SK-N-SH treated with all-trans-retinoic acid at 6 μM for 48 hours (cell line): ENCODE data around the gene MMP25.
"Not testable (repeated sequence)": the region's sequence is repeated elsewhere in the genome, so short reads cannot be mapped to it uniquely, and the experiment has no call there.

ENCODE experiments used
- BACH2 ChIP-seq: fragments of 250-450 bp; sonication (Bioruptor Pico); IDR thresholded peaks from 2 replicates; pipeline ENCODE4 v1.9.0; 2021; ENCODE audit warnings: mild to moderate bottlenecking, borderline replicate concordance
- ESRRG ChIP-seq: fragments of 250-450 bp; sonication (Bioruptor Pico); IDR thresholded peaks from 2 replicates; pipeline ENCODE4 v1.6.1; 2021; ENCODE audit warnings: mild to moderate bottlenecking
- OSR1 ChIP-seq: fragments of 250-450 bp; sonication (Bioruptor Pico); IDR thresholded peaks from 2 replicates; pipeline ENCODE4 v1.8.0; 2022; ENCODE audit warnings: moderate library complexity, mild to moderate bottlenecking, inconsistent platforms
- PPARA ChIP-seq: fragments of 250-450 bp; sonication (Bioruptor Pico); IDR thresholded peaks from 2 replicates; pipeline ENCODE4 v1.5.0; 2020; ENCODE audit warnings: mild to moderate bottlenecking, borderline replicate concordance
- RARB ChIP-seq: fragments of 250-450 bp; sonication (Bioruptor Pico); IDR thresholded peaks from 2 replicates; pipeline ENCODE4 v1.8.0; 2021; ENCODE audit warnings: mild to moderate bottlenecking, moderate library complexity
- SNAI2 ChIP-seq: fragments of 250-450 bp; sonication (Bioruptor Pico); IDR thresholded peaks from 2 replicates; pipeline ENCODE4 v1.5.0; 2020; ENCODE audit warnings: mild to moderate bottlenecking, moderate library complexity
- TOX ChIP-seq: fragments of 250-450 bp; sonication (Bioruptor Pico); IDR thresholded peaks from 2 replicates; pipeline ENCODE4 v1.8.0; 2021; ENCODE audit warnings: mild to moderate bottlenecking, moderate library complexity, borderline replicate concordance
- ZFP3 ChIP-seq: fragments of 250-450 bp; sonication (Bioruptor Pico); IDR thresholded peaks from 2 replicates; pipeline ENCODE4 v1.5.0; 2020; ENCODE audit warnings: mild to moderate bottlenecking, moderate library complexity
- ZFP30 ChIP-seq: fragments of 450-650 bp; formaldehyde crosslinking; IDR thresholded peaks from 2 replicates; pipeline ENCODE4 v1.5.0; 2022; ENCODE audit warnings: mild to moderate bottlenecking, moderate library complexity
- ZNF70 ChIP-seq: fragments of 450-650 bp; formaldehyde crosslinking; IDR thresholded peaks from 2 replicates; pipeline ENCODE4 v1.5.0; 2020; ENCODE audit warnings: mild to moderate bottlenecking, moderate library complexity
- TF ChIP-seq, protein P1 (sequence below): fragments of 250-450 bp; sonication (Bioruptor Pico); IDR thresholded peaks from 2 replicates; pipeline ENCODE4 v1.8.0; 2020; ENCODE audit warnings: mild to moderate bottlenecking, moderate library complexity, borderline replicate concordance
- TF ChIP-seq, protein P2 (sequence below): fragments of 250-450 bp; sonication (Bioruptor Pico); IDR thresholded peaks from 2 replicates; pipeline ENCODE4 v1.5.1; 2020; ENCODE audit warnings: low read depth, mild to moderate bottlenecking, moderate library complexity

DNA sequence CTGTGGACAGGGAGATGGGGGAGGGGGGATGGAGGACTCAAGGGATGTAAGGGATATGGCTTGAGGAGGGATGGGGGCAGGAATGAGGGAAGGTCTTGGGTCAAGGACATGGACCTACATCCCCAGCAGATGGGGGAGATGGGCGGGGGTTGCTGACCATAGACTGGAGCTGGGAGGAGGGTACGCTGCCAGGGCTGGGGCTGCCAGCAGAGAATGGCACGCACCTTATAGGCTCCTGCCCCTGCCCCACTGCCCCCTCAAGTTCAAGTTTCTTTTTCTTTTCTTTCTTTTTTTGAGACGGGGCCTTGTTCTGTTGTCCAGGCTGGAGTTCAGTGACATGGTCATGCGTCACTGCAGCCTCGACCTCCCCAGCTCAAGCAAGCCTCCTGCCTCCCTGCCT is 29.6 kb downstream of the MMP25 start:
- TF ChIP-seq ESRRG; TOX (CRISPR knock-in tag); OSR1 (CRISPR knock-in tag); BACH2 (CRISPR knock-in tag); ZFP30 (CRISPR knock-in tag); SNAI2 (CRISPR knock-in tag); ZNF70 (CRISPR knock-in tag); PPARA (CRISPR knock-in tag); ZFP3; RARB (CRISPR knock-in tag): not testable (repeated sequence)
- TF ChIP-seq, protein P1, sequence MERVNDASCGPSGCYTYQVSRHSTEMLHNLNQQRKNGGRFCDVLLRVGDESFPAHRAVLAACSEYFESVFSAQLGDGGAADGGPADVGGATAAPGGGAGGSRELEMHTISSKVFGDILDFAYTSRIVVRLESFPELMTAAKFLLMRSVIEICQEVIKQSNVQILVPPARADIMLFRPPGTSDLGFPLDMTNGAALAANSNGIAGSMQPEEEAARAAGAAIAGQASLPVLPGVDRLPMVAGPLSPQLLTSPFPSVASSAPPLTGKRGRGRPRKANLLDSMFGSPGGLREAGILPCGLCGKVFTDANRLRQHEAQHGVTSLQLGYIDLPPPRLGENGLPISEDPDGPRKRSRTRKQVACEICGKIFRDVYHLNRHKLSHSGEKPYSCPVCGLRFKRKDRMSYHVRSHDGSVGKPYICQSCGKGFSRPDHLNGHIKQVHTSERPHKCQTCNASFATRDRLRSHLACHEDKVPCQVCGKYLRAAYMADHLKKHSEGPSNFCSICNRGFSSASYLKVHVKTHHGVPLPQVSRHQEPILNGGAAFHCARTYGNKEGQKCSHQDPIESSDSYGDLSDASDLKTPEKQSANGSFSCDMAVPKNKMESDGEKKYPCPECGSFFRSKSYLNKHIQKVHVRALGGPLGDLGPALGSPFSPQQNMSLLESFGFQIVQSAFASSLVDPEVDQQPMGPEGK (CRISPR knock-in tag): not testable (repeated sequence)
- TF ChIP-seq, protein P2, sequence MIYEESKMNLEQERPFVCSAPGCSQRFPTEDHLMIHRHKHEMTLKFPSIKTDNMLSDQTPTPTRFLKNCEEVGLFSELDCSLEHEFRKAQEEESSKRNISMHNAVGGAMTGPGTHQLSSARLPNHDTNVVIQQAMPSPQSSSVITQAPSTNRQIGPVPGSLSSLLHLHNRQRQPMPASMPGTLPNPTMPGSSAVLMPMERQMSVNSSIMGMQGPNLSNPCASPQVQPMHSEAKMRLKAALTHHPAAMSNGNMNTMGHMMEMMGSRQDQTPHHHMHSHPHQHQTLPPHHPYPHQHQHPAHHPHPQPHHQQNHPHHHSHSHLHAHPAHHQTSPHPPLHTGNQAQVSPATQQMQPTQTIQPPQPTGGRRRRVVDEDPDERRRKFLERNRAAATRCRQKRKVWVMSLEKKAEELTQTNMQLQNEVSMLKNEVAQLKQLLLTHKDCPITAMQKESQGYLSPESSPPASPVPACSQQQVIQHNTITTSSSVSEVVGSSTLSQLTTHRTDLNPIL: not testable (repeated sequence)
